ENCODE data around the gene BNC2.

GRCh38 chr9:16545639-16546038 is 324.8 kb downstream of the BNC2 start:
- TF ChIP-seq, protein P1, sequence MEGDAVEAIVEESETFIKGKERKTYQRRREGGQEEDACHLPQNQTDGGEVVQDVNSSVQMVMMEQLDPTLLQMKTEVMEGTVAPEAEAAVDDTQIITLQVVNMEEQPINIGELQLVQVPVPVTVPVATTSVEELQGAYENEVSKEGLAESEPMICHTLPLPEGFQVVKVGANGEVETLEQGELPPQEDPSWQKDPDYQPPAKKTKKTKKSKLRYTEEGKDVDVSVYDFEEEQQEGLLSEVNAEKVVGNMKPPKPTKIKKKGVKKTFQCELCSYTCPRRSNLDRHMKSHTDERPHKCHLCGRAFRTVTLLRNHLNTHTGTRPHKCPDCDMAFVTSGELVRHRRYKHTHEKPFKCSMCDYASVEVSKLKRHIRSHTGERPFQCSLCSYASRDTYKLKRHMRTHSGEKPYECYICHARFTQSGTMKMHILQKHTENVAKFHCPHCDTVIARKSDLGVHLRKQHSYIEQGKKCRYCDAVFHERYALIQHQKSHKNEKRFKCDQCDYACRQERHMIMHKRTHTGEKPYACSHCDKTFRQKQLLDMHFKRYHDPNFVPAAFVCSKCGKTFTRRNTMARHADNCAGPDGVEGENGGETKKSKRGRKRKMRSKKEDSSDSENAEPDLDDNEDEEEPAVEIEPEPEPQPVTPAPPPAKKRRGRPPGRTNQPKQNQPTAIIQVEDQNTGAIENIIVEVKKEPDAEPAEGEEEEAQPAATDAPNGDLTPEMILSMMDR (conservative IDR thresholded peaks at IDR 0.05; ENCODE audit: low read length) = no peak
- no peak for TF ChIP-seq EZH2phosphoT487 (IDR thresholded peaks at IDR 0.05; ENCODE audit: borderline replicate concordance, low read depth, low read length)

Measured in OCI-LY7 (cell line).